T-helper 17 cell (primary cell): ENCODE data around the gene BRI3BP. TPM values are rescaled to one million over a fixed set of nuclear protein-coding genes. Genes with fewer than 3 reads are reported as not detected.

ENCODE experiments used
- ATAC-seq: fragments of 150-1000 bp; cut with Tn5 transposase; 2 replicates; pipeline ENCODE4 v1.10.0; 2021; ENCODE audit warnings: mild to moderate bottlenecking, moderate library complexity
- DNase-seq, 3 donors: peaks; one replicate each; pipeline versions ENCODE4 v3.0.0 to v3.0.0-alpha.2; 2020 to 2021
- H3K9me3 ChIP-seq: one replicate; pipeline ENCODE4 v1.7.0; 2013; ENCODE audit warnings: low read length, mild to moderate bottlenecking; ENCODE audit not compliant: control insufficient read depth, poor library complexity, severe bottlenecking
- H3K27ac Mint-ChIP-seq: one replicate; pipeline ENCODE4 v1.8.0; 2022; ENCODE audit warnings: mild to moderate bottlenecking, moderate library complexity, mixed read lengths
- H3K27me3 Mint-ChIP-seq: one replicate; pipeline ENCODE4 v1.8.0; 2022; ENCODE audit warnings: mixed read lengths
- H3K36me3 Mint-ChIP-seq: one replicate; pipeline ENCODE4 v1.8.0; 2022; ENCODE audit warnings: low read depth, mixed read lengths
- H3K4me1 Mint-ChIP-seq: one replicate; pipeline ENCODE4 v1.8.0; 2022; ENCODE audit warnings: mild to moderate bottlenecking, mixed read lengths
- H3K4me3 Mint-ChIP-seq: one replicate; pipeline ENCODE4 v1.8.0; 2022; ENCODE audit warnings: mild to moderate bottlenecking, moderate library complexity, mixed read lengths
- total RNA-seq, 4 donors: library from RNA in 2 of 4; stranded (reverse) in 2 of 4; gene quantifications; one replicate each; pipeline ENCODE4 v1.2.3 and lab custom pipeline; 2022 to 2026

BRI3BP gene
- total RNA-seq, 2 donors from 2014 or later: 3.7 to 4.6 TPM

- peaks cover 26% of the 10 kb centered on the region for H3K4me1 Mint-ChIP-seq
- H3K4me3 Mint-ChIP-seq: peak overlapping the region; percentile 88
- peaks cover 1% of the 10 kb centered on the region for H3K36me3 Mint-ChIP-seq
- ATAC-seq (peak; percentile 79), DNase-seq (peak; percentile 69 to 74 (median 72))
- H3K27me3 Mint-ChIP-seq: no peaks in the 10 kb centered on the region
- H3K27ac Mint-ChIP-seq: peak overlapping the region; percentile 88
- no peaks in the 10 kb centered on the region for H3K9me3 ChIP-seq
These were observed 395 bp upstream of the BRI3BP start for GRCh38 chr12:124992874-124993625.

GRCh38 chr12:124994437-124994975, 1.1 kb downstream of the BRI3BP start:
- ATAC-seq (no peak), DNase-seq (no peak)
- Mint-ChIP-seq H3K4me3 (peak overlapping the region; percentile 96), H3K27ac (peak overlapping the region; percentile 85), H3K27me3 (no peaks in the 10 kb centered on the region), H3K36me3 (no peaks in the 10 kb centered on the region), H3K4me1 (peaks cover 18% of the 10 kb centered on the region)
- no peaks in the 10 kb centered on the region for H3K9me3 ChIP-seq

- ATAC-seq (no peak), DNase-seq (no peak)
- no peaks in the 10 kb centered on the region for H3K27me3 Mint-ChIP-seq
- peak overlapping the region; percentile 96 for H3K4me3 Mint-ChIP-seq
- no peaks in the 10 kb centered on the region for H3K9me3 ChIP-seq
- H3K27ac Mint-ChIP-seq: peak overlapping the region; percentile 85
- peaks cover 18% of the 10 kb centered on the region for H3K4me1 Mint-ChIP-seq
- H3K36me3 Mint-ChIP-seq: no peaks in the 10 kb centered on the region
These were observed 1.9 kb downstream of the BRI3BP start for GRCh38 chr12:124995200-124995961.

GRCh38 chr12:124998705-124999104, 5.3 kb downstream of the BRI3BP start:
- Mint-ChIP-seq H3K4me3 (no peak overlapping the region), H3K36me3 (peaks cover 4% of the 10 kb centered on the region), H3K4me1 (peaks cover 18% of the 10 kb centered on the region), H3K27me3 (no peaks in the 10 kb centered on the region), H3K27ac (no peak overlapping the region)
- DNase-seq: no peak
- no peaks in the 10 kb centered on the region for H3K9me3 ChIP-seq
- ATAC-seq: no peak

- Mint-ChIP-seq H3K4me3 (no peak overlapping the region), H3K4me1 (peaks cover 10% of the 10 kb centered on the region), H3K27ac (no peak overlapping the region), H3K36me3 (peaks cover 4% of the 10 kb centered on the region), H3K27me3 (no peaks in the 10 kb centered on the region)
- H3K9me3 ChIP-seq: no peaks in the 10 kb centered on the region
- DNase-seq: no peak
- no peak for ATAC-seq
These were observed 8.2 kb downstream of the BRI3BP start for GRCh38 chr12:125001636-125002035.

- H3K4me3 Mint-ChIP-seq: no peak overlapping the region
- H3K27ac Mint-ChIP-seq: no peak overlapping the region
These were observed 9.6 kb downstream of the BRI3BP start for GRCh38 chr12:125003021-125003420.

GRCh38 chr12:125004621-125005020, 11.2 kb downstream of the BRI3BP start:
- ATAC-seq (no peak), DNase-seq (no peak)
- Mint-ChIP-seq H3K27ac (no peak overlapping the region), H3K36me3 (peaks cover 4% of the 10 kb centered on the region), H3K4me3 (no peak overlapping the region), H3K27me3 (no peaks in the 10 kb centered on the region), H3K4me1 (peaks cover 14% of the 10 kb centered on the region)
- no peaks in the 10 kb centered on the region for H3K9me3 ChIP-seq

More at GRCh38 chr12:125003021-125003420, 9.6 kb downstream of the BRI3BP start:
- ATAC-seq (no peak), DNase-seq (no peak)
- H3K9me3 ChIP-seq: no peaks in the 10 kb centered on the region
- Mint-ChIP-seq H3K27me3 (no peaks in the 10 kb centered on the region), H3K4me1 (peaks cover 14% of the 10 kb centered on the region), H3K36me3 (peaks cover 4% of the 10 kb centered on the region)

GRCh38 chr12:125005652-125006051, 12.2 kb downstream of the BRI3BP start:
- Mint-ChIP-seq H3K36me3 (peaks cover 3% of the 10 kb centered on the region), H3K4me1 (peaks cover 14% of the 10 kb centered on the region), H3K27me3 (no peaks in the 10 kb centered on the region), H3K27ac (no peak overlapping the region), H3K4me3 (no peak overlapping the region)
- DNase-seq: no peak
- H3K9me3 ChIP-seq: no peaks in the 10 kb centered on the region
- no peak for ATAC-seq

- H3K4me1 Mint-ChIP-seq: peaks cover 14% of the 10 kb centered on the region
- no peak overlapping the region for H3K4me3 Mint-ChIP-seq
- H3K27me3 Mint-ChIP-seq: no peaks in the 10 kb centered on the region
- ATAC-seq (no peak), DNase-seq (no peak)
- no peaks in the 10 kb centered on the region for H3K9me3 ChIP-seq
- peaks cover 2% of the 10 kb centered on the region for H3K36me3 Mint-ChIP-seq
- H3K27ac Mint-ChIP-seq: no peak overlapping the region
These were observed 12.9 kb downstream of the BRI3BP start for GRCh38 chr12:125006365-125006764.

GRCh38 chr12:125013816-125014442, 20.5 kb downstream of the BRI3BP start:
- H3K36me3 Mint-ChIP-seq: peaks cover 4% of the 10 kb centered on the region
- peaks cover 2% of the 10 kb centered on the region for H3K4me1 Mint-ChIP-seq
- DNase-seq (no peak), ATAC-seq (no peak)
- H3K9me3 ChIP-seq: no peaks in the 10 kb centered on the region
- H3K27me3 Mint-ChIP-seq: no peaks in the 10 kb centered on the region
- H3K4me3 Mint-ChIP-seq: no peak overlapping the region
- no peak overlapping the region for H3K27ac Mint-ChIP-seq

GRCh38 chr12:125014526-125014925, 21.1 kb downstream of the BRI3BP start:
- no peak for ATAC-seq

GRCh38 chr12:125015680-125016310, 22.4 kb downstream of the BRI3BP start:
- no peak overlapping the region for H3K27ac Mint-ChIP-seq

More at GRCh38 chr12:125014526-125014925, 21.1 kb downstream of the BRI3BP start:
- Mint-ChIP-seq H3K4me1 (peaks cover 2% of the 10 kb centered on the region), H3K36me3 (peaks cover 4% of the 10 kb centered on the region), H3K27ac (no peak overlapping the region), H3K27me3 (no peaks in the 10 kb centered on the region), H3K4me3 (no peak overlapping the region)
- DNase-seq: no peak
- H3K9me3 ChIP-seq: no peaks in the 10 kb centered on the region

GRCh38 chr12:125017801-125018200, 24.4 kb downstream of the BRI3BP start:
- H3K9me3 ChIP-seq: no peaks in the 10 kb centered on the region
- ATAC-seq (no peak), DNase-seq (no peak)
- Mint-ChIP-seq H3K27me3 (no peaks in the 10 kb centered on the region), H3K4me1 (no peaks in the 10 kb centered on the region), H3K27ac (no peak overlapping the region), H3K4me3 (no peak overlapping the region), H3K36me3 (peaks cover 4% of the 10 kb centered on the region)

More at GRCh38 chr12:125015680-125016310, 22.4 kb downstream of the BRI3BP start:
- no peak for DNase-seq
- peaks cover 4% of the 10 kb centered on the region for H3K36me3 Mint-ChIP-seq
- H3K4me1 Mint-ChIP-seq: peaks cover 2% of the 10 kb centered on the region
- no peaks in the 10 kb centered on the region for H3K9me3 ChIP-seq
- ATAC-seq: no peak
- H3K4me3 Mint-ChIP-seq: peak overlapping the region; percentile 5
- no peaks in the 10 kb centered on the region for H3K27me3 Mint-ChIP-seq
